Fibroblast of pulmonary artery (primary cell): ENCODE data around the gene HTR1B.

Experiments used
- DNase-seq: peaks from one replicate; pipeline ENCODE4 v3.0.0-alpha.2; 2010; ENCODE audit warnings: low read depth
- H3K4me3 ChIP-seq: replicated peaks from 2 replicates; pipeline ENCODE4 v1.5.1; 2011; ENCODE audit warnings: low read depth, mild to moderate bottlenecking, control low read depth, low read length, moderate library complexity
- CTCF ChIP-seq: IDR thresholded peaks from 2 replicates; pipeline ENCODE4 v1.5.1; 2011; ENCODE audit warnings: mild to moderate bottlenecking, control low read depth, low read length, inconsistent platforms; ENCODE audit errors: missing control alignments

The HTR1B gene

GRCh38 chr6:77482981-77483380, 19.7 kb upstream of the HTR1B start:
- DNase-seq = no peak
- no peak overlapping the region for H3K4me3 ChIP-seq
- TF ChIP-seq CTCF = no peak

GRCh38 chr6:77474973-77475372, 11.7 kb upstream of the HTR1B start:
- no peak for DNase-seq
- TF ChIP-seq CTCF = no peak
- H3K4me3 ChIP-seq = no peak overlapping the region

- no peak for TF ChIP-seq CTCF
- DNase-seq = no peak
- no peak overlapping the region for H3K4me3 ChIP-seq
Observed at GRCh38 chr6:77474286-77474956, 11.1 kb upstream of the HTR1B start.

GRCh38 chr6:77470983-77471382, 7.7 kb upstream of the HTR1B start:
- DNase-seq = no peak
- no peak for TF ChIP-seq CTCF
- no peak overlapping the region for H3K4me3 ChIP-seq

- no peak overlapping the region for H3K4me3 ChIP-seq
- no peak for DNase-seq
- no peak for TF ChIP-seq CTCF
Observed at GRCh38 chr6:77468939-77469338, 5.6 kb upstream of the HTR1B start.

GRCh38 chr6:77466451-77467437, 3.5 kb upstream of the HTR1B start:
- DNase-seq = no peak
- peak overlapping the region; percentile 75 for H3K4me3 ChIP-seq
- peak; percentile 22 for TF ChIP-seq CTCF
